ACC112 (cell line): Measurements from ENCODE around the gene FHIP2A.
"Not testable (repeated sequence)": the region's sequence is repeated elsewhere in the genome, so short reads cannot be mapped to it uniquely, and the experiment has no call there.

Source experiments
- H2AFZ ChIP-seq: fragments of 200-600 bp; sonication (generic); one replicate; pipeline ENCODE4 v1.6.0; 2017; ENCODE audit warnings: antibody characterized with exemption, low read length; ENCODE audit not compliant: unreplicated experiment
- H3K27ac ChIP-seq: fragments of 200-600 bp; sonication (generic); 2 replicates; pipeline ENCODE4 v1.5.1; 2014; ENCODE audit warnings: low read depth, mild to moderate bottlenecking, antibody characterized with exemption, low read length, moderate library complexity
- H3K27me3 ChIP-seq: fragments of 200-600 bp; sonication (generic); 2 replicates; pipeline ENCODE4 v1.6.1; 2014; ENCODE audit warnings: mild to moderate bottlenecking, antibody characterized with exemption, low read length, moderate library complexity, mixed read lengths; ENCODE audit not compliant: insufficient read depth
- H3K36me3 ChIP-seq: fragments of 200-600 bp; sonication (generic); 2 replicates; pipeline ENCODE4 v1.6.1; 2016; ENCODE audit warnings: mild to moderate bottlenecking, antibody characterized with exemption, low read length, moderate library complexity, mixed read lengths; ENCODE audit not compliant: insufficient read depth
- H3K4me1 ChIP-seq: fragments of 200-600 bp; sonication (generic); one replicate; pipeline ENCODE4 v1.6.1; 2016; ENCODE audit warnings: low read length, mixed read lengths; ENCODE audit not compliant: insufficient read depth, unreplicated experiment, control insufficient read depth
- H3K4me3 ChIP-seq: fragments of 200-600 bp; sonication (generic); 2 replicates; pipeline ENCODE4 v1.5.1; 2014; ENCODE audit warnings: mild to moderate bottlenecking, low read depth, low read length
- H3K79me2 ChIP-seq: fragments of 200-600 bp; sonication (generic); one replicate; pipeline ENCODE4 v1.6.0; 2016; ENCODE audit warnings: low read length; ENCODE audit not compliant: control insufficient read depth, unreplicated experiment, insufficient read depth

The FHIP2A gene

DNA sequence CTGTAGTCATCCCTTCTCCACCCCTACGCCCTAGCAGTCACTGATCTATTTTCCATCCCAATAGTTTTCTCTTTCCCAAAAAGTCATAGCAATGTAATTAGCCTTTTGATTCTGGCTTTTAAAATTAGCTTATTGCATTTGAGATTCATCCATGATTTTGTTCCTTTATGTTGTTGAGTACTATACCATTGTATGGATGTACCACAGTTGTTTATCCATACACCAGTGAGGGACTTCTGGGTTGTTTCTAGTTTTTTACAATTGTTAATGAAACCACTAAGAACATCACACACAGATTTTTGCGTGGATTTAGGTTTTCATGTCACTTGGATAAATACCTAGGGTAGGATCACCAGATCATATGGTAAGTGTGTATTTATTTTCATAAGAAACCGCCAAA is 16.1 kb downstream of the FHIP2A start:
- peaks cover 36% of the 10 kb centered on the region for H3K36me3 ChIP-seq
- no peaks in the 10 kb centered on the region for H3K27me3 ChIP-seq

DNA sequence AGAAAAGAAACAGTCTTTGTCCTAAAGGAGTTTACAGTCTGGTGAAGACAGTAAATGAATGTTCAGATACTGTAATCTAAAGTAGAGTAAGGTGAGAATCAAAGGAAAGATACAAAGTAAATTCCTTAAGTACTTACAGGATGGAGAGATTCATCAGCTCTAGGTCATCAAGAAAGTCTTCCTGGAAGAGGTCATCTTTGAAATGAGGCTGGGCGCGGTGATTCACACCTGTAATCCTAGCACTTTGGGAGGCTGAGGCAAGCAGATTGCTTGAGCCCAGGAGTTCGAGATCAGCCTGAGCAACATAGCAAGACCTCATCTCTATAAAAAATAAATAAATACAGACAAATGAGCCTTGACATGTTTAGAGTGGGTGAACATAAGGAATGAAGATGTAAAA is 18.3 kb downstream of the FHIP2A start:
- Histone ChIP-seq H3K4me3 (no peak overlapping the region), H3K79me2 (no peaks in the 10 kb centered on the region), H3K36me3 (peaks cover 40% of the 10 kb centered on the region), H3K4me1 (peaks cover 7% of the 10 kb centered on the region), H3K27ac (no peak overlapping the region), H3K27me3 (no peaks in the 10 kb centered on the region), H2AFZ (no peak overlapping the region)

More for the DNA sequence above, 16.1 kb downstream of the FHIP2A start:
- Histone ChIP-seq H3K79me2 (peaks cover 12% of the 10 kb centered on the region), H3K4me3 (no peak overlapping the region), H3K27ac (no peak overlapping the region), H2AFZ (no peak overlapping the region), H3K4me1 (peaks cover 7% of the 10 kb centered on the region)

DNA sequence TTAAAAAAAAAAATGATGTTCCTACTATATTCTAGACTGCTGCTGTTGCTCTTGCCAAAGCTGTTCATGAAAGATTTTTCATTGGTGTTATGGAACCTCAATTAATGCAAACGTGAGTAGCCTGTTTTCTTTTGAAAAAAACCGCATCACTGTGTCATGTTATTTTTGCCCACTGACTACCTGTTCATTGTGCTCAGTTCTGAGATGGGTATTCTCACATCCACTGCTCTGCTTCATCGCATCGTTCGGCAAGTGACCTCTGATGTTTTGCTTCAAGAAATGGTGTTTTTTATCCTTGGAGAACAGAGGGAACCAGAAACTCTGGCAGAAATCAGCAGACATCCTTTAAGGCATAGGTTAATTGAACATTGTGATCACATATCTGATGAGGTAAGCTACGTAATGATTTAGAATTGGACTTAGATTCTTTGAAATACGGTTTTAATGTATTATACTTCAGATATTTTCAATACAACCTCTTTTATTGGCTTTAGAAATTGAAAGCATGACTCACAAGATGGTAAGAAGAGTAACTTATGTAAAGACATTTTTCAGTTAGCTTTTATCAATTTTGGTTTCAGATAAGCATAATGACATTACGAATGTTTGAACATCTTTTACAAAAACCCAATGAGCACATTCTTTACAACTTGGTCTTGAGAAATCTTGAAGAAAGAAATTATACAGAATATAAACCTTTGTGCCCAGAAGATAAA is 24.6 kb downstream of the FHIP2A start:
- no peaks in the 10 kb centered on the region for H3K79me2 ChIP-seq
- no peaks in the 10 kb centered on the region for H3K4me1 ChIP-seq
- H3K36me3 ChIP-seq: peaks cover 69% of the 10 kb centered on the region
- H3K27ac ChIP-seq: no peak overlapping the region
- H3K4me3 ChIP-seq: no peak overlapping the region
- H3K27me3 ChIP-seq: no peaks in the 10 kb centered on the region
- H2AFZ ChIP-seq: no peak overlapping the region

DNA sequence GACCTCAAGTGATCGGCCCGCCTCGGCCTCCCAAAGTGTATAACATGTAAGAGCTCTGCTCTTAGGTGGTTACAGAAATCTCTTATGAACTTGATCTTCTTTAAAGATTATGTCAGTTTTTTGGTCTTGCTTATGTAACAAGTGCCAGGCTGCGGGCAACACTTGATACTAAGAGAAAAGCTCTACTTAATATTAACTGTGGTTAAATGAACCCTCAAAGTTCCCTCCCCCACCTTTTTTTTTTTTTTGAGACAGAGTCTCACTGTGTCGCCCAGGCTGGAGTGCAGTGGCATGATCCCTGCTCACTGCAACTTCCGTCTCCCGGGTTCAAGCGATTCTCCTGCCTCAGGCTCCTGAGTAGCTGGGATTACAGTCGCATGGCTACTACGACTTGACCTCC is 25.9 kb downstream of the FHIP2A start:
- not testable (repeated sequence) for H3K4me1 ChIP-seq, H3K27ac ChIP-seq, H3K27me3 ChIP-seq, H3K79me2 ChIP-seq, H3K4me3 ChIP-seq, H2AFZ ChIP-seq
- H3K36me3 ChIP-seq: peaks cover 68% of the 10 kb centered on the region

DNA sequence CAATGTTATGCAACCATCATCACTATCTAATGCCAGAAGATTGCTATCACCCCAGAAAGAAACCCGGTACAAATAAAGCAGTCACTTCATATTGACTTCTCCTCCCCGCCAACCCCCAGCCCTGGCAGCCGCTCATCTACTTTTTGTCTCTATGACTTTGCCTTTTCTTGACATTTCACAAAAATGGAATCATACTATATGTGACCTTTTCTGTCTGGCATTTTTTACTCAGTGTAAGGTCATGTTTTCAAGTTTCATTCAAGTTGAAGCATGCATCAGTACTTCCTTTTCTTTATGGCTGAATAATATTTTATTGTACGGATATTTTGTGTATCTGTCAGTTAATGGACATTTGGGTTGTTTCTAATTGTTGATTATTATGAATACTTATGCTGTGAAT is 28.1 kb downstream of the FHIP2A start:
- H3K4me3 ChIP-seq: no peak overlapping the region
- H3K36me3 ChIP-seq: peaks cover 53% of the 10 kb centered on the region

DNA sequence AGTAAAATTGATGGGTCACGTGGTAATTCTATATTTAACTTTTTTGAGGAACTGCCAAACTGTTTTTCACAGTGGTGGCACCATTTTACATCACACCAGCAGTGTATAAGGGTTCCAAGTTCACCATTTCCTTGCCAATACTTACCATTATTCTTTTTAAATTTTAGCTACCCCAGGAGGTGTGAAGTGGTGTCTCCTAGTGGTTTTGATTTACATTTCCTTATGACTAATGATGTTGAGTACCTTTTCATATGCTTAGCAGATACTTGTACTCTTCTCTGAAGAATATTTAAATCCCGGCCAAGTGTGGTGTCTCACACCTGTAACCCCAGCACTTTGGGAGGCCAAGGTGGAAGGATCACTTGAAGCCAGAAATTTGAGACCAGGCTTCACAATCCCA is 28.5 kb downstream of the FHIP2A start:
- Histone ChIP-seq H3K4me1 (peaks cover 7% of the 10 kb centered on the region), H3K27me3 (no peaks in the 10 kb centered on the region), H3K27ac (no peak overlapping the region), H3K79me2 (no peaks in the 10 kb centered on the region), H2AFZ (no peak overlapping the region), H3K36me3 (peaks cover 57% of the 10 kb centered on the region), H3K4me3 (no peak overlapping the region)

More for the DNA sequence above, 28.1 kb downstream of the FHIP2A start:
- Histone ChIP-seq H2AFZ (no peak overlapping the region), H3K4me1 (peaks cover 3% of the 10 kb centered on the region), H3K27ac (no peak overlapping the region), H3K27me3 (no peaks in the 10 kb centered on the region), H3K79me2 (no peaks in the 10 kb centered on the region)

DNA sequence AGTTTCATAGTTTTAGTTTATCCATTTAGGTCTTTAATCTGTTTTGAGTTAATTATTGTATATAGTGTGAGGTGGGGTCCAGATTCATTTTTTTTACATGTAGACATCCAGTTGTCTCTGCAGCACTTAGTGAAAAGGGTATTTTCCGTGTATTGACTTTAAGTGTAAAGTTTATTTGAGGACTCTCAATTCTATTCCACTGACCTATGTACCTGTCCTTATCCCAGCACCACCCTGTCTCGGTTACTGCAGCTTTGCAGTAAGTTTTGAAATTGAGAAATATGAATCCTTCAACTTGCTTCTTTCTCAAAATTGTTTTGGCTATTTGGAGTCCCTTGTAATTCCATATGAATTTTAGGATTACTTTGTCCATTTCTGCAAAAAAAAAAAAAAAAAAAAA is 29.8 kb downstream of the FHIP2A start:
- H3K4me1 ChIP-seq: peaks cover 19% of the 10 kb centered on the region
- no peak overlapping the region for H2AFZ ChIP-seq
- no peak overlapping the region for H3K27ac ChIP-seq
- no peak overlapping the region for H3K4me3 ChIP-seq
- no peaks in the 10 kb centered on the region for H3K79me2 ChIP-seq
- H3K27me3 ChIP-seq: no peaks in the 10 kb centered on the region
- H3K36me3 ChIP-seq: peaks cover 53% of the 10 kb centered on the region

DNA sequence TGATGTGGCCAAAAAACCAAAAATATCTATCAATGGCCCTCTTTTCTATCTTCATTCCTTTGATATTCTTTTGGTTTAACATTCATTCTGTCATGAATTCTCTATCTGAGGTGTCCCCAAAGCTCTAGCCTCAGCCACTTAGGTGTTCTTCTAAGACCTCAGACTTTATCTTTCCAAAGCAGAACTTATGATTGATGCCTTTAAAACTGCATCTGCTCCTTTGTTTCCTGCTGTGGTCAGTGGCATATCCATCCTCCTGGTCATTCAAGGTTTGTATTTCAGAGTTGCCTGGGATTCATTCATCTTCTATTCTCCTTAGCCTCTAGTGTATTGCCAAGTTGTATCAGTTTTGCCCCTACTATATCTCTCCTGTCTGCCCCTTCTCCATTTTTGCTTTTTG is 30.6 kb downstream of the FHIP2A start:
- Histone ChIP-seq H3K27me3 (no peaks in the 10 kb centered on the region), H3K4me3 (no peak overlapping the region), H3K79me2 (no peaks in the 10 kb centered on the region), H3K4me1 (peaks cover 28% of the 10 kb centered on the region), H2AFZ (no peak overlapping the region), H3K27ac (no peak overlapping the region), H3K36me3 (peaks cover 48% of the 10 kb centered on the region)

DNA sequence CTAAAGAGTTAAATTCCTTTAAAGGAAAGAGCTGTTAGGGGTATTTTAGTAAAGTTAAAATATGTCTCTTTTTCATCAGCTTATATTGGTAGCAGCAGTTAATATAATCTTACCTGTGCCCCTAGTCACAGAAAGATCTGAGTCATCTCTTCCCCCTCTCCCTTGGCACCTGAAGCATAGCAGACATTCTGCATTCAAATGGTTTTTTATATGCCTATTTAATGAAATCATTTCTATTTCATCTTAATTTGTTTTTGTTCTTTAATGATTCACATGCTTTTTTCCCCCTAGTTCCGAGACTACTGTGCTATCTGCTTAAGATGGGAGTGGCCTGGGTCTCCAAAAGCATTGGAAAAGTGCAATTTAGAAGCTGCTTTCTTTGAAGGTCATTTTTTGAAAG is 33.3 kb downstream of the FHIP2A start:
- Histone ChIP-seq H3K4me1 (peaks cover 39% of the 10 kb centered on the region), H3K27me3 (no peaks in the 10 kb centered on the region), H3K4me3 (no peak overlapping the region), H3K27ac (peak overlapping the region; percentile 96), H2AFZ (no peak overlapping the region), H3K79me2 (peaks cover 10% of the 10 kb centered on the region), H3K36me3 (peaks cover 46% of the 10 kb centered on the region)

DNA sequence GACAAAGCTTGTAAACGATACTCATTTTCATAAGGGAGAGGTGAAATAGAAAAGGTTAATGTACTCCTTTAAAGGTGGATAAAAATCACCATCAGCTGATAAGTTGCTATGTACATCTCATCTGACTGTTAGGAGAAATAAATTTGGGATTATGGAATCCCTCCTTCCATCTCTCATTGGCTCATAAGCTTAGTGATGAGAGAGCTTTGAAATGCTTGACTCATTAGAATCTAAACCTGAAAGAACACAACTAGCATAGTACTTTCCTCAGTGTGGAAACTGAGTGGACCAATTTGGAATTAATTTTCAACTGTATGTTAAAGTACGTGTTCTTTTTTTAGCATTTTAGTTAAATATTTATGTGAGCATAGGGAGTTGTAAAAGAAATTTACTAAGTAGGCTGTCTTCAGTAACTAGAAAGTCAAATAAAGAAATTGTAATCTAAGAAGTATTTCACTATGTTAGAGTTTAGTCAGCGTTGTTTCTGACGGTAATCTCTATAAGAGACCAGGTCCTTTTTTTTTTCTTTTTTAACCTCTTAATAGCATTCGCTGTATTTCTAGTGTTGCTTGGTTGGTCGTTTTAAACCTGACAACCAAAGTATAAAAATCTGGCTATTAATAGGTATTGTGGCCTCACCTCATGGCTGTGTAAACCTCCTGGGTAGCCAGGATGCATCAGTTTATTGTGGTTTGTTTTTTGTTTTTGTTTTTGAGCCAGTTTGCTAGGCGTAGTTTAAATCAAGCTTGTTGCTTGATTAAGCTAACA is 34.4 kb downstream of the FHIP2A start:
- Histone ChIP-seq H3K4me3 (peak overlapping the region; percentile 39), H2AFZ (no peak overlapping the region), H3K36me3 (peaks cover 38% of the 10 kb centered on the region), H3K27me3 (no peaks in the 10 kb centered on the region), H3K4me1 (peaks cover 39% of the 10 kb centered on the region), H3K79me2 (peaks cover 10% of the 10 kb centered on the region), H3K27ac (peak overlapping the region; percentile 96)
